Heart left ventricle (tissue), 13 donors: ENCODE results near the gene TXNRD2.

Source experiments
- POLR2A ChIP-seq, 2 donors: fragments of 450-650 bp; IDR thresholded peaks; one replicate each; pipeline ENCODE4 v1.6.1; 2017; ENCODE audit warnings: antibody characterized with exemption in 2 of 2, mild to moderate bottlenecking in 2 of 2, moderate library complexity in 2 of 2
- TF ChIP-seq, protein P1 (sequence below), 12 donors: fragments of 200-600 bp; sonication (generic) in 4 of 12; IDR thresholded peaks; one replicate each; pipeline versions ENCODE4 v1.5.0 to v1.8.0; 2018 to 2022; ENCODE audit warnings: antibody characterized with exemption in 12 of 12, mild to moderate bottlenecking in 5 of 12
- donor health status: ischemic (EF 13 %, LVEDD 7.1; RV severe dilation, severe dysfunction).
- donor health status: DM: no; HTN: yes; CAD: no.
- donor health status: DM: no; HTN: no; CAD: no.
- donor health status: ischemic (EF 25% LVEDD 6.9; RV normal size, moderate dysfunction).
- donor health status: ischemic (EF 25% LVEDD 5.7; RV mildly dilated, moderate dysfunction).
- donor health status: ischemic (EF 35%, LVEDD 5.7; RV mildly dilated, moderate dysfunction).
- donor health status: nonischemic (EF 11% LVEDD 7.7; RV severe dilation, severe dysfunction).
- donor health status: DM: yes; HTN: yes; CAD: no.
- donor health status: PGD.
- donor health status: ischemic (EF 29% LVEDD 5.4; RV normal size, mild dysfunction).
- donor health status: nonischemic (EF 23%, LVEDD 6.1; RV moderate dilation, normal function).

DNA sequence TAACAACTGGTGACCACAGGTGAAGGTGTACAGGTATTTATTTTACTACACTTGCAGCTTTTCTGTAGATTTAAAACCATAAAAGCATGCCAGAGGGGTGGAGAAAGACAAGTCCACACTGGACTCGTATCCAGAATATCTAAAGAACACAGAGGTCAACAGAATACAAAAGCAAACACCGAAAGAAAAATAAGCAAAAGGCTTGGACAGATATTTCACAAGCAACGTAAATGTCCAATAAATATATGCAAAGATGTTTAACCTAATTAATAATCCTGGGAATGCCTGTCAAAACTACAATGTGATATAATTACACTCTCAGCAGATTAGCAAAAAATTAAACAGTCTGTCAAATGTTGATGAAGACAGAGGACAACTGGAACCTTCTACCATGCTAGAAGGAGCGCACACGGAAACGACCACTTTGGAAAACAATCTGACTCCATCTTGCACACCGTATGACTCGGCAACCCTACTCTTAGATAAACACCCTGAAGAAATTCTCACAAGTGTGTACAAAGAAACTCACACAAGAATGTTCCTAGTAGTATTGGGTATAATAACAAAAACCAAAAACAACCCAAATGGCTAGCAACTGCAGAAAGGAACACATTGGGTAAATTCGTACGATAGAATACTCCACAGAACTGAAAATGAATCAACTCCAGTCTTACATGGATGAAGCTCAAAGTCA is 114.1 kb downstream of the TXNRD2 start:
- TF ChIP-seq, protein P1, sequence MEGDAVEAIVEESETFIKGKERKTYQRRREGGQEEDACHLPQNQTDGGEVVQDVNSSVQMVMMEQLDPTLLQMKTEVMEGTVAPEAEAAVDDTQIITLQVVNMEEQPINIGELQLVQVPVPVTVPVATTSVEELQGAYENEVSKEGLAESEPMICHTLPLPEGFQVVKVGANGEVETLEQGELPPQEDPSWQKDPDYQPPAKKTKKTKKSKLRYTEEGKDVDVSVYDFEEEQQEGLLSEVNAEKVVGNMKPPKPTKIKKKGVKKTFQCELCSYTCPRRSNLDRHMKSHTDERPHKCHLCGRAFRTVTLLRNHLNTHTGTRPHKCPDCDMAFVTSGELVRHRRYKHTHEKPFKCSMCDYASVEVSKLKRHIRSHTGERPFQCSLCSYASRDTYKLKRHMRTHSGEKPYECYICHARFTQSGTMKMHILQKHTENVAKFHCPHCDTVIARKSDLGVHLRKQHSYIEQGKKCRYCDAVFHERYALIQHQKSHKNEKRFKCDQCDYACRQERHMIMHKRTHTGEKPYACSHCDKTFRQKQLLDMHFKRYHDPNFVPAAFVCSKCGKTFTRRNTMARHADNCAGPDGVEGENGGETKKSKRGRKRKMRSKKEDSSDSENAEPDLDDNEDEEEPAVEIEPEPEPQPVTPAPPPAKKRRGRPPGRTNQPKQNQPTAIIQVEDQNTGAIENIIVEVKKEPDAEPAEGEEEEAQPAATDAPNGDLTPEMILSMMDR (IDR thresholded peaks at IDR 0.05) = no peak
- no peak for TF ChIP-seq POLR2A (IDR thresholded peaks at IDR 0.05)
